ENCODE data around the gene TOX4. TPM values are rescaled to one million over a fixed set of nuclear protein-coding genes. Genes with fewer than 3 reads are reported as not detected.

TOX4 gene
- total RNA-seq, 1 donor from 2014 or later: 35.7 TPM

GRCh38 chr14:21449899-21450216 is 27.1 kb upstream of the TOX4 start:
- Histone ChIP-seq H3K27me3 (no peaks in the 10 kb centered on the region), H3K9me3 (ENCODE audit: low read depth) (no peaks in the 10 kb centered on the region), H3K27ac (no peak overlapping the region), H4K20me1 (ENCODE audit: low read depth) (peaks cover 37% of the 10 kb centered on the region), H3K4me1 (peaks cover 13% of the 10 kb centered on the region), H3K36me3 (peaks cover 7% of the 10 kb centered on the region), H3K9ac (no peak overlapping the region), H3K4me3 (no peak overlapping the region), H3F3A (ENCODE audit: low read depth) (peaks cover under 1% of the 10 kb centered on the region), H3K4me2 (no peak overlapping the region), H2AFZ (replicated peaks) (no peak overlapping the region), H3K79me2 (ENCODE audit: low read depth) (peaks cover 100% of the 10 kb centered on the region)
- Mint-ChIP-seq H3K27ac (no peak overlapping the region), H3K4me1 (peaks cover 13% of the 10 kb centered on the region), H3K4me3 (no peak overlapping the region), H3K9me3 (no peaks in the 10 kb centered on the region), H3K27me3 (ENCODE audit: insufficient read depth, low read depth) (peaks cover 3% of the 10 kb centered on the region), H3K36me3 (peaks cover 20% of the 10 kb centered on the region)
- DNase-seq (ENCODE audit: low spot score): no peak
- TF ChIP-seq CTCF (IDR thresholded peaks at IDR 0.05): no peak
- no peak for TF ChIP-seq EZH2phosphoT487 (IDR thresholded peaks at IDR 0.05)
- no peak for TF ChIP-seq EZH2 (IDR thresholded peaks at IDR 0.05)

GRCh38 chr14:21454843-21455544 is 22.0 kb upstream of the TOX4 start:
- peaks cover 18% of the 10 kb centered on the region for H3F3A ChIP-seq (ENCODE audit: low read depth)
- peaks cover 15% of the 10 kb centered on the region for H3K36me3 Mint-ChIP-seq
- TF ChIP-seq CTCF (IDR thresholded peaks at IDR 0.05): no peak
- no peaks in the 10 kb centered on the region for H3K9me3 Mint-ChIP-seq
- no peak overlapping the region for H2AFZ ChIP-seq (replicated peaks)
- H4K20me1 ChIP-seq (ENCODE audit: low read depth): peaks cover 21% of the 10 kb centered on the region
- H3K27ac ChIP-seq: no peak overlapping the region
- peak overlapping the region; percentile 85 for H3K4me2 ChIP-seq
- H3K36me3 ChIP-seq: peaks cover 7% of the 10 kb centered on the region
- peaks cover 23% of the 10 kb centered on the region for H3K4me1 Mint-ChIP-seq
- peaks cover 59% of the 10 kb centered on the region for H3K79me2 ChIP-seq (ENCODE audit: low read depth)
- no peak for DNase-seq (ENCODE audit: low spot score)
- H3K27me3 ChIP-seq: no peaks in the 10 kb centered on the region
- peak overlapping the region; percentile 98 for H3K27ac Mint-ChIP-seq
- peaks cover 3% of the 10 kb centered on the region for H3K27me3 Mint-ChIP-seq (ENCODE audit: insufficient read depth, low read depth)
- peak overlapping the region; percentile 86 for H3K4me3 ChIP-seq
- H3K9me3 ChIP-seq (ENCODE audit: low read depth): no peaks in the 10 kb centered on the region
- peaks cover 16% of the 10 kb centered on the region for H3K4me1 ChIP-seq
- peak overlapping the region; percentile 95 for H3K4me3 Mint-ChIP-seq
- peak overlapping the region; percentile 91 for H3K9ac ChIP-seq

GRCh38 chr14:21455592-21455911 is 21.4 kb upstream of the TOX4 start:
- peaks cover 16% of the 10 kb centered on the region for H4K20me1 ChIP-seq (ENCODE audit: low read depth)
- peaks cover 16% of the 10 kb centered on the region for H3K4me1 ChIP-seq
- H3K4me2 ChIP-seq: peak overlapping the region; percentile 85
- peaks cover 53% of the 10 kb centered on the region for H3K79me2 ChIP-seq (ENCODE audit: low read depth)
- no peak for TF ChIP-seq CTCF (IDR thresholded peaks at IDR 0.05)
- no peak for TF ChIP-seq EZH2phosphoT487 (IDR thresholded peaks at IDR 0.05)
- no peak for TF ChIP-seq EZH2 (IDR thresholded peaks at IDR 0.05)
- H3K27ac ChIP-seq: peak overlapping the region; percentile 84
- H3K9me3 ChIP-seq (ENCODE audit: low read depth): no peaks in the 10 kb centered on the region
- H3K4me3 Mint-ChIP-seq: peak overlapping the region; percentile 95
- peak overlapping the region; percentile 91 for H3K9ac ChIP-seq
- peak overlapping the region; percentile 38 for H2AFZ ChIP-seq (replicated peaks)
- no peaks in the 10 kb centered on the region for H3K27me3 ChIP-seq
- peak overlapping the region; percentile 98 for H3K27ac Mint-ChIP-seq
- peaks cover 7% of the 10 kb centered on the region for H3K36me3 ChIP-seq
- peaks cover 3% of the 10 kb centered on the region for H3K27me3 Mint-ChIP-seq (ENCODE audit: insufficient read depth, low read depth)
- H3K9me3 Mint-ChIP-seq: no peaks in the 10 kb centered on the region
- DNase-seq (ENCODE audit: low spot score): no peak
- peaks cover 12% of the 10 kb centered on the region for H3K36me3 Mint-ChIP-seq
- H3F3A ChIP-seq (ENCODE audit: low read depth): peaks cover 18% of the 10 kb centered on the region
- H3K4me1 Mint-ChIP-seq: peaks cover 23% of the 10 kb centered on the region
- H3K4me3 ChIP-seq: peak overlapping the region; percentile 86
